Measurements from ENCODE around the gene LMNB1. TPM values are rescaled to one million over a fixed set of nuclear protein-coding genes. Genes with fewer than 3 reads are reported as not detected.

LMNB1 gene
- total and polyA plus RNA-seq, 2 donors, result 3.3 to 49.1 TPM

GRCh38 chr5:126884269-126884819 lies 107.4 kb downstream of the LMNB1 start:
- 48% methylated on average over 5 of the region's 5 CpGs for WGBS
- Histone ChIP-seq H3K4me3 (ENCODE audit: low read depth, low read length) (no peak overlapping the region), H3K27ac (ENCODE audit: low read depth) (no peak overlapping the region), H3K4me1 (ENCODE audit: insufficient read depth) (no peaks in the 10 kb centered on the region), H3K36me3 (ENCODE audit: insufficient read depth) (no peaks in the 10 kb centered on the region)
- DNase-seq (ENCODE audit: extremely low spot score), result no peak

Small RNAs within 50 kb of the gene (small RNA-seq; reads per million reads assigned to genes)
- gene RNU6-752P, result not detected

Other genes with a start within 250 kb of the LMNB1 start
- gene ALDH7A1, start 181.9 kb upstream of the LMNB1 start, total RNA-seq, result 73.2 TPM
- gene ALDH7A1, start 181.9 kb upstream of the LMNB1 start, polyA plus RNA-seq, result 45.6 TPM
- gene PHAX, start 176.2 kb upstream of the LMNB1 start, total RNA-seq, result 47.1 TPM
- 27.6 TPM for gene PHAX, start 176.2 kb upstream of the LMNB1 start, polyA plus RNA-seq